Pancreas (tissue), 10 donors: ENCODE results near the gene PROS1. TPM values are rescaled to one million over a fixed set of nuclear protein-coding genes. Genes with fewer than 3 reads are reported as not detected.

Experiments
- ATAC-seq, 4 donors: fragments of 200-7000 bp; cut with Tn5 transposase; one replicate each; pipeline versions ENCODE4 v1.8.0 to v1.9.1; 2020; ENCODE audit warnings: mild to moderate bottlenecking in 4 of 4, moderate library complexity in 4 of 4
- DNase-seq, 6 donors: peaks; one replicate each; pipeline ENCODE4 v3.0.0-alpha.2; 2020
- FAIRE-seq: peaks from 2 replicates; lab custom pipeline; 2012; peaks lifted over from hg19 to GRCh38; lab: Jason Lieb, UNC
- H3K27ac ChIP-seq, 4 donors: fragments of 200-600 bp; sonication (generic); 1 replicate in 3 of 4; 2 replicates in 1 of 4; pipeline versions ENCODE4 v1.5.0 to v1.8.0; 2020
- H3K27me3 ChIP-seq, 4 donors: fragments of 200-600 bp; one replicate each; pipeline ENCODE4 v1.8.0; 2021
- H3K36me3 ChIP-seq, 3 donors: fragments of 200-600 bp; sonication (generic) in 1 of 3; one replicate each; pipeline versions ENCODE4 v1.5.0 to v1.8.0; 2020 to 2021
- H3K4me1 ChIP-seq, 3 donors: fragments of 200-600 bp; one replicate each; pipeline ENCODE4 v1.8.0; 2021
- H3K4me3 ChIP-seq, 4 donors: fragments of 200-600 bp; sonication (generic) in 2 of 4; one replicate each; pipeline versions ENCODE4 v1.5.0 to v1.8.0; 2020 to 2021
- H3K9me3 ChIP-seq, 4 donors: fragments of 200-600 bp; one replicate each; pipeline ENCODE4 v1.8.0; 2021
- CTCF ChIP-seq, 4 donors: fragments of 200-600 bp; sonication (generic) in 3 of 4; IDR thresholded peaks; one replicate each; pipeline versions ENCODE4 v1.5.0 to v1.8.0; 2021; ENCODE audit warnings: antibody characterized with exemption in 4 of 4
- WGBS, 2 donors: extraction: QIAGEN DNeasy Blood & Tissue Kit; methylation state at CpG; one replicate each; pipeline ENCODE4 v1.1.7; 2013; 5-methylcytosine and 5-hydroxymethylcytosine counted together
- intact Hi-C, 3 donors: fragments of 100-400 bp; cut with DNase I; formaldehyde crosslinking; loops; one replicate each; pipeline versions ENCODE4 v1.11.1 to v1.14.2; 2022
- polyA plus RNA-seq, 2 donors: library from polyadenylated mRNA; stranded (reverse); fragments of 200-250 nt; gene quantifications; one replicate each; pipeline ENCODE4 v1.2.3, GENCODE V29; 2013
- total RNA-seq, 6 donors: library from RNA; stranded (reverse); fragmentation: NEBNext Ultra II Directional in 4 of 6; extraction: Animal tissue kit (Norgen Biotek cat#: 25700) in 4 of 6; gene quantifications; one replicate each; pipeline versions ENCODE4 v1.2.1 to v1.2.4, GENCODE V29; 2021 to 2023
- donor health status: healthy with polysubstance abuse.
- donor health status: DM: no; HTN: no; CAD: no; lungs with moderate emphysema.
- donor health status: DM: no; HTN: no; CAD: no.
- donor health status: control.
- donor health status: control.
- donor health status: Bipolar disorder and iron deficiency.
- donor health status: DM: yes; HTN: yes; CAD: no.
- donor health status: DM: no; HTN: no; CAD: no.
- donor health status: DM: no; HTN: no; CAD: no.
- donor health status: DM: yes; HTN: yes; CAD: no.

PROS1 gene
- total and polyA plus RNA-seq, 8 donors: 1.4 to 11.1 (median 4.6) TPM

GRCh38 chr3:93991631-93992030, 17.9 kb upstream of the PROS1 start:
- intact Hi-C loops: no loop called here
- no peak overlapping the region for H3K4me3 ChIP-seq
- ATAC-seq: no peak
- no peaks in the 10 kb centered on the region for H3K27me3 ChIP-seq
- no peak for TF ChIP-seq CTCF (IDR thresholded peaks at IDR 0.05)
- no peaks in the 10 kb centered on the region for H3K36me3 ChIP-seq
- no peaks in the 10 kb centered on the region for H3K9me3 ChIP-seq
- no peak overlapping the region for H3K27ac ChIP-seq
- DNase-seq: no peak
- FAIRE-seq: no peak
- WGBS, 2 donors: 62 to 67% methylated on average over 2 of the region's 2 CpGs
- no peaks in the 10 kb centered on the region for H3K4me1 ChIP-seq

- FAIRE-seq: no peak
- Histone ChIP-seq H3K27me3 (no peaks in the 10 kb centered on the region), H3K36me3 (no peaks in the 10 kb centered on the region), H3K4me1 (no peaks in the 10 kb centered on the region), H3K9me3 (no peaks in the 10 kb centered on the region), H3K27ac (no peak overlapping the region), H3K4me3 (no peak overlapping the region)
- WGBS, 2 donors: 93 to 94% methylated on average over 3 of the region's 3 CpGs
- TF ChIP-seq CTCF (IDR thresholded peaks at IDR 0.05): no peak
- intact Hi-C loops: no loop called here
- ATAC-seq: no peak
- DNase-seq: no peak
Observed at GRCh38 chr3:93989241-93989640, 15.5 kb upstream of the PROS1 start.

GRCh38 chr3:93988764-93989163, 15.1 kb upstream of the PROS1 start:
- ATAC-seq (no peak), FAIRE-seq (no peak), DNase-seq (no peak)
- 95% methylated on average over 9 of the region's 9 CpGs for WGBS, 2 donors
- Histone ChIP-seq H3K4me3 (no peak overlapping the region), H3K27me3 (no peaks in the 10 kb centered on the region), H3K4me1 (no peaks in the 10 kb centered on the region), H3K27ac (no peak overlapping the region), H3K9me3 (no peaks in the 10 kb centered on the region), H3K36me3 (no peaks in the 10 kb centered on the region)
- intact Hi-C loops: no loop called here
- TF ChIP-seq CTCF (IDR thresholded peaks at IDR 0.05): no peak

GRCh38 chr3:93988283-93988682, 14.6 kb upstream of the PROS1 start:
- intact Hi-C loops: no loop called here
- DNase-seq: no peak
- no peak for ATAC-seq
- Histone ChIP-seq H3K9me3 (no peaks in the 10 kb centered on the region), H3K27ac (no peak overlapping the region), H3K27me3 (no peaks in the 10 kb centered on the region), H3K4me1 (no peaks in the 10 kb centered on the region), H3K36me3 (no peaks in the 10 kb centered on the region), H3K4me3 (no peak overlapping the region)
- TF ChIP-seq CTCF (IDR thresholded peaks at IDR 0.05): no peak
- no peak for FAIRE-seq

- FAIRE-seq (no peak), ATAC-seq (no peak), DNase-seq (no peak)
- Histone ChIP-seq H3K4me1 (no peaks in the 10 kb centered on the region), H3K27ac (no peak overlapping the region), H3K4me3 (no peak overlapping the region), H3K27me3 (no peaks in the 10 kb centered on the region), H3K9me3 (no peaks in the 10 kb centered on the region), H3K36me3 (no peaks in the 10 kb centered on the region)
- TF ChIP-seq CTCF (IDR thresholded peaks at IDR 0.05): no peak
- intact Hi-C loops: no loop called here
- 81 to 87% methylated on average over 5 of the region's 5 CpGs for WGBS, 2 donors
Observed at GRCh38 chr3:93984618-93985017, 10.9 kb upstream of the PROS1 start.
